OCI-LY3 (cell line): ENCODE data around the gene IFITM1.

Experiments
- CTCF ChIP-seq: fragments of 200-600, 300-600 bp; sonication (generic); IDR thresholded peaks from 2 replicates; pipeline ENCODE4 v1.5.1; 2014; ENCODE audit warnings: antibody characterized with exemption, low read length, low read depth
- EZH2phosphoT487 ChIP-seq: fragments of 200-600 bp; shearing (Covaris generic); IDR thresholded peaks from 2 replicates; pipeline ENCODE4 v1.6.1; 2018; ENCODE audit warnings: antibody characterized with exemption, mixed run types, low read depth

DNA sequence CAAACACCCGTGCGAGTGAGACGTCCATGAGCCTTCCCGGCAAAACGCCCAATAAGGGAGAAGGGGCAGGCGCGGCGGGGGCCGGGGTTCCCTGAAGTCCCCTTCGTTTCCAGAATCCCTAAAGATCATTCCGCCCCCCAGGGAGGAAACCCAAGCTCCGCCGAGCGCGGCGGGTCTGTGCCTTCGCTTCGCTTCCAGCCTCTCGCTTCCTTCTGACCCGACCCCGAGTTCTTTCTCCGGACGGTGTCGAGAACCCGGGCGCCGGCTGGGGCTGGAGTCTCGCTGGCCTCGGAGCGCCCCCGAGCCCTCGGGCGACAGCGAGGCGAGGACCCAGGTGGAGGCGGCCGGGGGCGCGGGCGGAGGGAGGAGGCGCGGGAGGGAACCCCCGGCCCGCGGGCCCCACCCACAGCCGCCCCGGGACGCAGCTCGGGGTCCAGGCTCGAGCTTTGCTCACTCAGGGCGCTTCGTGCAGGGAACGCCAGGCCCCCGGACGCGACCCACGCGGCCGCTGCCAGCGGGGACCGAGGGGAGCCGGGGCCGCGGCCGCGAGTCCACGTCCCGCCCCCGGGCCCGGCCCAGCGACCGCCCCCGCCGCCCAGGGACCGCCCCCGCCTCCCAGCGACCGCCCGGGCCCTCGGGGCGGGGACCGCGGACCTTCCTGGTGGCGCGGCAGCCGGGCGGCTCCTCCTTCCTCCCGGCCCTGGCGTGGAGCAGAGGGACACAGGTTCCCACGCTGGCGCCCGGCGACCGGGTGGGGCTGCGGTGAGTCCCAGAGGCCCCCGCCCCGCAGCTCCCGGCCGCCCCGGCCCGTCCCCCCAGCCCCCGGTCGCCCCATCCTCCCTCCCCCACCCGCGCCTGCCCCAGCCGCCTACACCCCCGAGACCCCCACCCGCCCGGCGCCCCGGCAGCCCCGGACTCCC lies 25.1 kb upstream of the IFITM1 start, which contains the start of gene PGGHG:
- no peak for TF ChIP-seq CTCF
- no peak for TF ChIP-seq EZH2phosphoT487
